Vagina (tissue), 2 donors: Measurements from ENCODE around the gene AZI2. TPM values are rescaled to one million over a fixed set of nuclear protein-coding genes. Genes with fewer than 3 reads are reported as not detected.

Experiments
- DNase-seq, 2 donors: peaks; one replicate each; pipeline ENCODE4 v3.0.0-alpha.2; 2017; ENCODE audit errors: extremely low spot score in 2 of 2
- H3K27ac ChIP-seq: fragments of 200-600 bp; sonication (generic); one replicate; pipeline ENCODE4 v1.5.1; 2019
- H3K27me3 ChIP-seq: fragments of 200-600 bp; sonication (generic); one replicate; pipeline ENCODE4 v1.5.1; 2019
- H3K36me3 ChIP-seq, 2 donors: fragments of 200-600 bp; sonication (generic); one replicate each; pipeline ENCODE4 v1.5.1; 2017 to 2019
- H3K4me1 ChIP-seq: fragments of 200-600 bp; sonication (generic); one replicate; pipeline ENCODE4 v1.5.1; 2019
- H3K4me3 ChIP-seq, 2 donors: fragments of 200-600 bp; sonication (generic); 1 replicate in 1 of 2; 2 replicates in 1 of 2; pipeline ENCODE4 v1.5.1; 2016 to 2019
- H3K9me3 ChIP-seq: fragments of 200-600 bp; sonication (generic); one replicate; pipeline ENCODE4 v1.5.1; 2019
- CTCF ChIP-seq, 3 experiments: fragments of 450-650 bp in 2 of 3; fragments of 200-600 bp in 1 of 3; sonication (generic) in 1 of 3; IDR thresholded peaks; one replicate each; pipeline ENCODE4 v1.5.1; 2017 to 2019; ENCODE audit warnings: antibody characterized with exemption in 3 of 3, mild to moderate bottlenecking in 2 of 3, moderate library complexity in 2 of 3
- POLR2A ChIP-seq, 2 donors: fragments of 450-650 bp; IDR thresholded peaks; one replicate each; pipeline ENCODE4 v1.6.1; 2017; ENCODE audit warnings: antibody characterized with exemption in 2 of 2, mild to moderate bottlenecking in 2 of 2, moderate library complexity in 2 of 2
- POLR2AphosphoS5 ChIP-seq, 2 donors: sonication (generic); formaldehyde crosslinking; IDR thresholded peaks; one replicate each; pipeline ENCODE4 v1.9.0; 2017; ENCODE audit warnings: antibody characterized with exemption in 2 of 2, mild to moderate bottlenecking in 2 of 2, low read depth in 1 of 2; ENCODE audit not compliant: insufficient read depth in 1 of 2
- intact Hi-C: fragments of 100-400 bp; cut with DNase I; formaldehyde crosslinking; loops from one replicate; pipeline ENCODE4 v1.15.1; 2023
- total RNA-seq: library from RNA; depleted of rRNA; stranded (reverse); fragments of >200 nt; gene quantifications from one replicate; pipeline ENCODE4 v1.2.3, GENCODE V29; 2016

Gene AZI2
- total RNA-seq, 1 donor from 2014 or later = 78.1 TPM

GRCh38 chr3:28294667-28295413 lies 53.8 kb downstream of the AZI2 start:
- no peak for DNase-seq
- Histone ChIP-seq H3K4me3 (no peak overlapping the region), H3K9me3 (no peaks in the 10 kb centered on the region), H3K27me3 (no peaks in the 10 kb centered on the region), H3K4me1 (peaks cover 11% of the 10 kb centered on the region), H3K36me3 (no peaks in the 10 kb centered on the region), H3K27ac (no peak overlapping the region)
- TF ChIP-seq CTCF (IDR thresholded peaks at IDR 0.05) (no peak), POLR2AphosphoS5 (IDR thresholded peaks at IDR 0.05; ENCODE audit: insufficient read depth in 1 of 2, low read depth in 1 of 2) (no peak), POLR2A (IDR thresholded peaks at IDR 0.05) (no peak)
- intact Hi-C loops = no loop called here

- Histone ChIP-seq H3K4me1 (peaks cover 11% of the 10 kb centered on the region), H3K27ac (no peak overlapping the region), H3K9me3 (no peaks in the 10 kb centered on the region), H3K27me3 (no peaks in the 10 kb centered on the region), H3K36me3 (no peaks in the 10 kb centered on the region), H3K4me3 (no peak overlapping the region)
- DNase-seq = no peak
- TF ChIP-seq POLR2AphosphoS5 (IDR thresholded peaks at IDR 0.05; ENCODE audit: insufficient read depth in 1 of 2, low read depth in 1 of 2) = no peak
- TF ChIP-seq CTCF (IDR thresholded peaks at IDR 0.05) = no peak
- TF ChIP-seq POLR2A (IDR thresholded peaks at IDR 0.05) = no peak
- intact Hi-C loops = no loop called here
These were observed 56.0 kb downstream of the AZI2 start for GRCh38 chr3:28292622-28293021.

- TF ChIP-seq POLR2A (IDR thresholded peaks at IDR 0.05) = no peak
- no peak for TF ChIP-seq CTCF (IDR thresholded peaks at IDR 0.05)
- no peak for TF ChIP-seq POLR2AphosphoS5 (IDR thresholded peaks at IDR 0.05; ENCODE audit: insufficient read depth in 1 of 2, low read depth in 1 of 2)
- H3K27ac ChIP-seq = no peak overlapping the region
- H3K27me3 ChIP-seq = no peaks in the 10 kb centered on the region
- no peak for DNase-seq
- H3K4me1 ChIP-seq = peaks cover 11% of the 10 kb centered on the region
- intact Hi-C loops = no loop called here
- no peaks in the 10 kb centered on the region for H3K9me3 ChIP-seq
- H3K36me3 ChIP-seq = no peaks in the 10 kb centered on the region
- no peak overlapping the region for H3K4me3 ChIP-seq
These were observed 57.0 kb downstream of the AZI2 start for GRCh38 chr3:28291577-28291976.

- no peak overlapping the region for H3K4me3 ChIP-seq
- no peaks in the 10 kb centered on the region for H3K36me3 ChIP-seq
- peaks cover 7% of the 10 kb centered on the region for H3K4me1 ChIP-seq
- no peaks in the 10 kb centered on the region for H3K27me3 ChIP-seq
- no peak for DNase-seq
- intact Hi-C loops = no loop called here
- H3K27ac ChIP-seq = no peak overlapping the region
- H3K9me3 ChIP-seq = no peaks in the 10 kb centered on the region
- TF ChIP-seq POLR2AphosphoS5 (IDR thresholded peaks at IDR 0.05; ENCODE audit: insufficient read depth in 1 of 2, low read depth in 1 of 2) (no peak), POLR2A (IDR thresholded peaks at IDR 0.05) (no peak), CTCF (IDR thresholded peaks at IDR 0.05) (no peak)
These were observed 57.7 kb downstream of the AZI2 start for GRCh38 chr3:28290863-28291300.

- Histone ChIP-seq H3K27ac (no peak overlapping the region), H3K4me3 (no peak overlapping the region), H3K36me3 (no peaks in the 10 kb centered on the region), H3K9me3 (no peaks in the 10 kb centered on the region), H3K27me3 (no peaks in the 10 kb centered on the region), H3K4me1 (no peaks in the 10 kb centered on the region)
- TF ChIP-seq POLR2AphosphoS5 (IDR thresholded peaks at IDR 0.05; ENCODE audit: insufficient read depth in 1 of 2, low read depth in 1 of 2) (no peak), POLR2A (IDR thresholded peaks at IDR 0.05) (no peak), CTCF (IDR thresholded peaks at IDR 0.05) (no peak)
- no peak for DNase-seq
- intact Hi-C loops = no loop called here
These were observed 61.6 kb downstream of the AZI2 start for GRCh38 chr3:28287046-28287445.
